ENCODE results near the gene FGF22.

The FGF22 gene

GRCh38 chr19:658916-659839 is 19.5 kb downstream of the FGF22 start:
- TF ChIP-seq, protein P1, sequence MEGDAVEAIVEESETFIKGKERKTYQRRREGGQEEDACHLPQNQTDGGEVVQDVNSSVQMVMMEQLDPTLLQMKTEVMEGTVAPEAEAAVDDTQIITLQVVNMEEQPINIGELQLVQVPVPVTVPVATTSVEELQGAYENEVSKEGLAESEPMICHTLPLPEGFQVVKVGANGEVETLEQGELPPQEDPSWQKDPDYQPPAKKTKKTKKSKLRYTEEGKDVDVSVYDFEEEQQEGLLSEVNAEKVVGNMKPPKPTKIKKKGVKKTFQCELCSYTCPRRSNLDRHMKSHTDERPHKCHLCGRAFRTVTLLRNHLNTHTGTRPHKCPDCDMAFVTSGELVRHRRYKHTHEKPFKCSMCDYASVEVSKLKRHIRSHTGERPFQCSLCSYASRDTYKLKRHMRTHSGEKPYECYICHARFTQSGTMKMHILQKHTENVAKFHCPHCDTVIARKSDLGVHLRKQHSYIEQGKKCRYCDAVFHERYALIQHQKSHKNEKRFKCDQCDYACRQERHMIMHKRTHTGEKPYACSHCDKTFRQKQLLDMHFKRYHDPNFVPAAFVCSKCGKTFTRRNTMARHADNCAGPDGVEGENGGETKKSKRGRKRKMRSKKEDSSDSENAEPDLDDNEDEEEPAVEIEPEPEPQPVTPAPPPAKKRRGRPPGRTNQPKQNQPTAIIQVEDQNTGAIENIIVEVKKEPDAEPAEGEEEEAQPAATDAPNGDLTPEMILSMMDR (IDR thresholded peaks at IDR 0.05; ENCODE audit: low read depth, low read length) = no peak
- H3K4me3 ChIP-seq (ENCODE audit: low read depth, low read length) = no peak overlapping the region

DNA sequence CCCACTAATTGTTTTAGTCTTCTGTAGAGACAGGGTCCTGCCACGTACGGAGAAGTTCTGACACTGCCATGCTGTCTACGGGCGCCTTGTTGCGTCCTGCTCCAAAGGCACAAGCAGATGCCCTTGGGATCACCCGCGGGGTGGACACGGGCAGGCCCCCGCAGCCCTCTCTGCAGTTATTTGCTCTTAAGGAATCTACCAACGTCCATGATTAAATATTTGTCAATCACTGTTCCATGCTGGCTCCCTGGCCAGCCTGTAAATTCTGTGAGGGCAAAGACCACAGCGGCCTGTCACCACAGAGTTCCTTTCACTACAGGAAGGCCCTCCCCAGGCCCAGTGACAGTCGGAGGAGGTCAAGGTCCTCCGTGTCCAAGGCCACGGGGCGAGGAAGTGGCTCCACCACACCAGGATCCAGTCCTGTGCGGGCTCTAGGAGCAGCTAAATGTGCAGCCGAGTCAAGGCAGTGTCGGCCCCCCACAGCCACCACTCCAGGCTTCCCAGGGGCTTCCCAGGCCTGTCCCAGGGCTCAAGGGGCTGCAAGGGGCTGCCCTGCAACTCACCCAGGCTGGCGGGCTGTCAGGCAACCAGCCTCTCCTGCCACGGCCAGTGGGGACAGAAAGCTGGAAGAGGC is 21.2 kb downstream of the FGF22 start:
- peak overlapping the region; percentile 82 for H3K4me3 ChIP-seq (ENCODE audit: low read depth, low read length)
- TF ChIP-seq, protein P1 (IDR thresholded peaks at IDR 0.05; ENCODE audit: low read depth, low read length) = no peak

- peak overlapping the region; percentile 82 for H3K4me3 ChIP-seq (ENCODE audit: low read depth, low read length)
- TF ChIP-seq, protein P1 (IDR thresholded peaks at IDR 0.05; ENCODE audit: low read depth, low read length) = no peak
Observed at GRCh38 chr19:661427-662196, 21.9 kb downstream of the FGF22 start.

DNA sequence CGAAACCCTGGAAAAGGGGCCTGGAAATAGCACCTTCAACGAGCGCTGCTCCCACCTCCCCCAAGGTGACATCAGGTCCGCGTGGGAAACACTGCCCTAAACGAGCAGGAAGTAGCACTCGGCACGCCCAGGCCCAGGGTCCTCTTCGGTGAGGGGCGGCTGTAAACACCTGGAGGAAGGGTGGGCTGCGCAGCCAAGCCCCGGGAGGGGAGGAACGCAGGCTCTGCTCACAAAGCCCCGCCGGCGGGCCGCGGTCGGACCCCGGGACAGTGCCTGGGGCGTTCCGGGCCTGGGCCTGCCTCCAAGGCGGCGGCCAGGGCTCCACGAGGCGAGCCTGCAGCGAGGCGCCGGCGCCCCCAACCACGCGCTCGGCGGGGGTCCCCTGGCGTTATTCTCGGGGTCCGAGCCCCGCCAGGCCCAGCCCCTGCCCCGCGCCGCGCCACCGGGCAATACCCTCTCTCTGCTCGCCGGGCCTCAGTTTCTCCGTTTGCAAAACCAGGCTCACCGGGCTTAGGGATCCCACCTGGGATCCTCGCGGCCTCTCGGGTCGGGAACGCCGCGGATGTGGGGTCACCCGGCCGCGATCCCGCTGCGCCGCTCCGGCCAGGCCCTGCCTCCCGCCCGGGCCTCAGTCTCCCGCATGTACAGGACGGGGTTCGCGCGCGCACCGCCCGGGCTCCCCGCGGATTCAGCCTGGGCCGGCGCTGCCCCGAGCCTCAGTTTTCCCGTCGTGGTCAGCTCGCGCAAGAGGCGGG is 22.7 kb downstream of the FGF22 start:
- TF ChIP-seq, protein P1 (IDR thresholded peaks at IDR 0.05; ENCODE audit: low read depth, low read length) = no peak

GRCh38 chr19:662962-663681 is 23.4 kb downstream of the FGF22 start, which contains the start of gene RNF126:
Gene RNF126 (minus strand): TSS chr19:663214. CDS start chr19:663121, 93 bp downstream.
- TF ChIP-seq, protein P1 (IDR thresholded peaks at IDR 0.05; ENCODE audit: low read depth, low read length) = no peak
- H3K4me3 ChIP-seq (ENCODE audit: low read depth, low read length) = peak within 1 kb of the TSS; percentile 82

More for the DNA sequence above, 22.7 kb downstream of the FGF22 start:
- peak overlapping the region; percentile 82 for H3K4me3 ChIP-seq (ENCODE audit: low read depth, low read length)

- TF ChIP-seq, protein P1 (IDR thresholded peaks at IDR 0.05; ENCODE audit: low read depth, low read length) = no peak
- H3K4me3 ChIP-seq (ENCODE audit: low read depth, low read length) = peak overlapping the region; percentile 55
Observed at GRCh38 chr19:663682-664117, 24.0 kb downstream of the FGF22 start.

All from WI38 (cell line).